ENCODE results near the gene ATP1A4.

- no peak for TF ChIP-seq SP1 (IDR thresholded peaks at IDR 0.05)
- TF ChIP-seq FOXA2 (IDR thresholded peaks at IDR 0.05) = no peak
- TF ChIP-seq, protein P1, sequence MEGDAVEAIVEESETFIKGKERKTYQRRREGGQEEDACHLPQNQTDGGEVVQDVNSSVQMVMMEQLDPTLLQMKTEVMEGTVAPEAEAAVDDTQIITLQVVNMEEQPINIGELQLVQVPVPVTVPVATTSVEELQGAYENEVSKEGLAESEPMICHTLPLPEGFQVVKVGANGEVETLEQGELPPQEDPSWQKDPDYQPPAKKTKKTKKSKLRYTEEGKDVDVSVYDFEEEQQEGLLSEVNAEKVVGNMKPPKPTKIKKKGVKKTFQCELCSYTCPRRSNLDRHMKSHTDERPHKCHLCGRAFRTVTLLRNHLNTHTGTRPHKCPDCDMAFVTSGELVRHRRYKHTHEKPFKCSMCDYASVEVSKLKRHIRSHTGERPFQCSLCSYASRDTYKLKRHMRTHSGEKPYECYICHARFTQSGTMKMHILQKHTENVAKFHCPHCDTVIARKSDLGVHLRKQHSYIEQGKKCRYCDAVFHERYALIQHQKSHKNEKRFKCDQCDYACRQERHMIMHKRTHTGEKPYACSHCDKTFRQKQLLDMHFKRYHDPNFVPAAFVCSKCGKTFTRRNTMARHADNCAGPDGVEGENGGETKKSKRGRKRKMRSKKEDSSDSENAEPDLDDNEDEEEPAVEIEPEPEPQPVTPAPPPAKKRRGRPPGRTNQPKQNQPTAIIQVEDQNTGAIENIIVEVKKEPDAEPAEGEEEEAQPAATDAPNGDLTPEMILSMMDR (IDR thresholded peaks at IDR 0.05; ENCODE audit: low read depth, low read length, missing input control) = no peak
- no peak for TF ChIP-seq YY1 (IDR thresholded peaks at IDR 0.05)
- TF ChIP-seq EGR1 (IDR thresholded peaks at IDR 0.05; ENCODE audit: low read depth in 2 of 2) = no peak
These were observed 25.7 kb upstream of the ATP1A4 start for GRCh38 chr1:160125746-160126145.
